PFSK-1 (cell line): ENCODE measurements around the gene ALOX15B.

Experiments used
- FOXP2 ChIP-seq: optimal IDR thresholded peaks from 2 replicates; pipeline ENCODE3; 2011; ENCODE audit warnings: borderline replicate concordance, control low read depth, inconsistent platforms; ENCODE audit not compliant: insufficient read depth; ENCODE audit errors: extremely low read length, extremely low read depth
- POLR2AphosphoS5 ChIP-seq: IDR thresholded peaks from 2 replicates; pipeline ENCODE4 v1.6.1; 2012; ENCODE audit warnings: low read depth, mild to moderate bottlenecking, control low read depth, low read length, moderate library complexity
- SIN3A ChIP-seq: IDR thresholded peaks from 2 replicates; pipeline ENCODE4 v1.6.1; 2012; ENCODE audit warnings: mild to moderate bottlenecking, low read length, moderate library complexity, borderline replicate concordance; ENCODE audit not compliant: insufficient read depth
- TAF1 ChIP-seq: IDR thresholded peaks from 2 replicates; pipeline ENCODE4 v1.6.1; 2012; ENCODE audit warnings: low read length, control low read depth, borderline replicate concordance; ENCODE audit not compliant: insufficient read depth
- TF ChIP-seq, protein P1 (sequence below), 2 experiments: IDR thresholded peaks; 2 replicates each; pipeline versions ENCODE4 v1.6.1 to v1.8.0; 2011 to 2012; ENCODE audit warnings: low read depth in 2 of 2, low read length in 2 of 2, control low read depth in 1 of 2, inconsistent platforms in 1 of 2, mild to moderate bottlenecking in 1 of 2, moderate library complexity in 1 of 2; ENCODE audit not compliant: insufficient read depth in 1 of 2

ALOX15B gene

DNA sequence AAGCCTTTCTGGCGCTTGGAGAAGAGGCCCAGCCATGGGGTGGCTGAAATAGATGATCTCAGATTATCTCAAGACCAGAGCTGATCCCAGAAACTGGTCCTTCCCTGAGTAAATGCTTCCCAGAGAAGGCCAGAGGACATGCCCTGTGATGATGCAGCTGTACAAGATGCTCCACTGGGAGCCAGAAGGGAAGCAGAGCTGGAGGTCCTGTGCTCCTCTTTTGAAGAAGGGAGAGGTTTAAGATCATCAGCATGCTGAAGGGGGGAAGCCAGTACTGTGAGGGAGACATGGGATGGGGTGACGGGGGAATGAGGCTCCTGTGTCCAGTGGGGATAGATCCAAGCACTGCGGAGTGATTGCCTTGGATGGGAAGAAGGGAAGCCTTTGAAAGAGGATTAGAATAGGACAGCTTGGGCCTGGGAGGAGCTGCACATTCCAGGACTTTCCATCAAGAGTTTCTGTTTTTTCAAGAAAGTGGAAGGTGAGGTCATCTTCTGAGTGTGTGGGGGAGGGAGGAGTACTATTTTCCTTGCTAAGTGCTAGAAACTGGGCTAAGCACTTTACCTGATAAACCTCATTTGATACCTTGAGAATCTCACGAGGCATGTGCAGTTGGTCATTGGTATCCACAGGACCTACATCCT, 16.4 kb upstream of the ALOX15B start:
- no peak for TF ChIP-seq SIN3A
- no peak for TF ChIP-seq POLR2AphosphoS5
- no peak for TF ChIP-seq TAF1
- no peak for TF ChIP-seq FOXP2
- TF ChIP-seq, protein P1, sequence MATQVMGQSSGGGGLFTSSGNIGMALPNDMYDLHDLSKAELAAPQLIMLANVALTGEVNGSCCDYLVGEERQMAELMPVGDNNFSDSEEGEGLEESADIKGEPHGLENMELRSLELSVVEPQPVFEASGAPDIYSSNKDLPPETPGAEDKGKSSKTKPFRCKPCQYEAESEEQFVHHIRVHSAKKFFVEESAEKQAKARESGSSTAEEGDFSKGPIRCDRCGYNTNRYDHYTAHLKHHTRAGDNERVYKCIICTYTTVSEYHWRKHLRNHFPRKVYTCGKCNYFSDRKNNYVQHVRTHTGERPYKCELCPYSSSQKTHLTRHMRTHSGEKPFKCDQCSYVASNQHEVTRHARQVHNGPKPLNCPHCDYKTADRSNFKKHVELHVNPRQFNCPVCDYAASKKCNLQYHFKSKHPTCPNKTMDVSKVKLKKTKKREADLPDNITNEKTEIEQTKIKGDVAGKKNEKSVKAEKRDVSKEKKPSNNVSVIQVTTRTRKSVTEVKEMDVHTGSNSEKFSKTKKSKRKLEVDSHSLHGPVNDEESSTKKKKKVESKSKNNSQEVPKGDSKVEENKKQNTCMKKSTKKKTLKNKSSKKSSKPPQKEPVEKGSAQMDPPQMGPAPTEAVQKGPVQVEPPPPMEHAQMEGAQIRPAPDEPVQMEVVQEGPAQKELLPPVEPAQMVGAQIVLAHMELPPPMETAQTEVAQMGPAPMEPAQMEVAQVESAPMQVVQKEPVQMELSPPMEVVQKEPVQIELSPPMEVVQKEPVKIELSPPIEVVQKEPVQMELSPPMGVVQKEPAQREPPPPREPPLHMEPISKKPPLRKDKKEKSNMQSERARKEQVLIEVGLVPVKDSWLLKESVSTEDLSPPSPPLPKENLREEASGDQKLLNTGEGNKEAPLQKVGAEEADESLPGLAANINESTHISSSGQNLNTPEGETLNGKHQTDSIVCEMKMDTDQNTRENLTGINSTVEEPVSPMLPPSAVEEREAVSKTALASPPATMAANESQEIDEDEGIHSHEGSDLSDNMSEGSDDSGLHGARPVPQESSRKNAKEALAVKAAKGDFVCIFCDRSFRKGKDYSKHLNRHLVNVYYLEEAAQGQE (IDR thresholded peaks at IDR 0.05; ENCODE audit: insufficient read depth in 1 of 2, low read depth in 2 of 2, low read length in 2 of 2): no peak

DNA sequence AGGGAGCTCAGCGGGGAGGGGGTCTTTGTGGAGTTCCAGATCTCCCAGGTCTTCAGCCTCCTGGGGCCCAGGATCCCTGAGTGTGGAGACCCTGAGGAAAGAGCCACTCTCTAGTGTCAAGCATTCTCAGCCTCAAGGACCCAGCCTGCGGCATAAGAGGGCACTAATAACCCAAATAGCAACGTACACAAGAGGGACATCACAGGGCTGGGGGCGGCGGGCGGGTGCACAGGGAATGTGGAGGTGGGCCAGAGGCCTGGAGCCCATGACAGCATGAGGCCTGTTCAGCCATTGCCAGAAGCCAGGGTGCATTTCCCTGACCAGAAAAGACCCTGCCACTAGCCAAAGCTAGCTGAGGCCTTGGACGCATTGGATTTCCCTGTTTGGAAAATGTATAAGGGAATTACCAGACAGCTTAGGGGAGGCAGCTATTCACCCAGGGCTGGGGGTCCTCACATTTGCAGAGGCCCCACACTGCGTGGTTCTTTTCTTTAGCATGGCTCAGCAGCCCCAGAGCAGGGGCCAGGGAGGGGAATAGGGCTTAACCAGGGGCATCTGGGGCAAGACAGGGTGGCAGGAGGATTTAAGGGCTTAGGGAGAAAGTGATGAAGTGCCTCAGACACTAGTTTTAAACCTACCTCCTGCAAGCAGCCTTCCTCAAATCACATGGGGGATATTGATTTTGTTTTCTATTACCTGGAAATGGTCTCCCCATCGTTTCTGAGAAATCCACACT, 13.5 kb upstream of the ALOX15B start:
- TF ChIP-seq SIN3A (no peak), FOXP2 (no peak), TAF1 (no peak), POLR2AphosphoS5 (no peak)
- TF ChIP-seq, protein P1 (IDR thresholded peaks at IDR 0.05; ENCODE audit: insufficient read depth in 1 of 2, low read depth in 2 of 2, low read length in 2 of 2): no peak

DNA sequence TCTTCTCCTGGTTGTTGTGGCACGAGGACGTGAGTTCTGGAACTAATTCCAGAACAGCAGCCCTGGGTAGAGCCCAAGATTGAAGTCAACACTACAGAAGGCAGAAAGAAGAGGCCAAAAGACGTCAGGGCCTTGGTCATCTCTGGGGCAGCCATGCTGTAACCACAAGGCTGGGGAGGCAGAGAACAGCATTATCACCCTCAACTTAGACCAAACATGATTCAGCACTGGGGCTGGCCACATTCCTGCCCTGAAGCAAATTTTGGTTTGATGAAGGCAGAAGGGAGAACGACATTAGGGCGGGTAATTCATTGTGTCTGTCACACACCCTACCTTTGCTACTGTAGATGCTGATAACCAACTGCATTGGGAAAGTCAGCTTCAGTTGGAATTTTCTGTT, 9.7 kb upstream of the ALOX15B start:
- no peak for TF ChIP-seq SIN3A
- TF ChIP-seq, protein P1 (IDR thresholded peaks at IDR 0.05; ENCODE audit: insufficient read depth in 1 of 2, low read depth in 2 of 2, low read length in 2 of 2): no peak
- TF ChIP-seq POLR2AphosphoS5: no peak
- TF ChIP-seq FOXP2: no peak
- TF ChIP-seq TAF1: no peak

GRCh38 chr17:8031261-8031661, 7.6 kb upstream of the ALOX15B start:
- no peak for TF ChIP-seq TAF1
- TF ChIP-seq POLR2AphosphoS5: no peak
- no peak for TF ChIP-seq FOXP2
- TF ChIP-seq, protein P1 (IDR thresholded peaks at IDR 0.05; ENCODE audit: insufficient read depth in 1 of 2, low read depth in 2 of 2, low read length in 2 of 2): no peak
- no peak for TF ChIP-seq SIN3A
